GM12878 (cell line): ENCODE results near the gene PDCL3. TPM values are rescaled to one million over a fixed set of nuclear protein-coding genes. Genes with fewer than 3 reads are reported as not detected.

Source experiments
- ATAC-seq: fragments of 200-7000 bp; cut with Tn5 transposase; 3 replicates; pipeline ENCODE4 v1.9.1; 2020; ENCODE audit warnings: mild to moderate bottlenecking, moderate library complexity
- BruUV-seq: library from RNA; stranded (reverse); fragments of 400-500 nt; replicated peaks from 2 replicates; lab custom pipeline; 2021; lab: Mats Ljungman, UMichigan
- CTCF ChIA-PET: fragments of 300-600 bp; sonication (Branson Sonifier 250); formaldehyde crosslinking; extraction: SDS; loops from one replicate; lab custom pipeline; 2021; ENCODE audit warnings: inconsistent platforms; lab: Yijun Ruan, JAX
- POLR2A ChIA-PET: fragments of 350-600 bp; formaldehyde crosslinking; extraction: SDS; loops from one replicate; lab custom pipeline; 2021; ENCODE audit warnings: inconsistent platforms; lab: Charles Lee
- RAD21 ChIA-PET: fragments of 300-600 bp; sonication (Branson Sonifier 250); formaldehyde crosslinking; loops from one replicate; lab custom pipeline; 2023; ENCODE audit warnings: antibody characterized with exemption; ENCODE audit not compliant: unreplicated experiment; lab: Charles Lee
- SMC1A ChIA-PET: fragments of 300-600 bp; sonication (Branson Sonifier 250); formaldehyde crosslinking; loops from one replicate; lab custom pipeline; 2023; ENCODE audit not compliant: unreplicated experiment, uncharacterized antibody; lab: Charles Lee
- DNase-seq: peaks from one replicate; pipeline ENCODE4 v3.0.0-alpha.2; 2011; ENCODE audit warnings: low read depth, low spot score
- FAIRE-seq: peaks from 3 replicates; lab custom pipeline; 2011; peaks lifted over from hg19 to GRCh38; lab: Jason Lieb, UNC
- H2AFZ ChIP-seq: 2 replicates; pipeline ENCODE4 v1.6.0; 2011; ENCODE audit warnings: low read depth, low read length, control low read depth; ENCODE audit not compliant: control insufficient read depth
- H3K27ac ChIP-seq: 2 replicates; pipeline ENCODE4 v1.5.1; 2011; ENCODE audit warnings: control low read depth; ENCODE audit not compliant: control insufficient read depth, insufficient read depth
- H3K27me3 ChIP-seq, 2 experiments: replicated peaks in 1 of 2; 2 replicates each; pipeline versions ENCODE4 v1.6.0 to v1.6.1; 2011; ENCODE audit warnings: low read length in 1 of 2; ENCODE audit not compliant: control insufficient read depth in 2 of 2, insufficient read depth in 2 of 2
- H3K36me3 ChIP-seq, 2 experiments: 2 replicates each; pipeline ENCODE4 v1.5.1; 2011; ENCODE audit warnings: low read length in 1 of 2; ENCODE audit not compliant: control insufficient read depth in 2 of 2, insufficient read depth in 2 of 2
- H3K4me1 ChIP-seq: 2 replicates; pipeline ENCODE4 v1.6.1; 2011; ENCODE audit warnings: mild to moderate bottlenecking, low read length, moderate library complexity, mixed read lengths; ENCODE audit not compliant: control insufficient read depth, insufficient read depth
- H3K4me2 ChIP-seq: 2 replicates; pipeline ENCODE4 v1.6.0; 2011; ENCODE audit warnings: control low read depth; ENCODE audit not compliant: control insufficient read depth, insufficient read depth
- H3K4me3 ChIP-seq: fragments of 200-600 bp; sonication (generic); 2 replicates; pipeline ENCODE4 v1.5.1; 2016
- H3K79me2 ChIP-seq: 2 replicates; pipeline ENCODE4 v1.6.0; 2011; ENCODE audit warnings: low read length; ENCODE audit not compliant: control insufficient read depth, insufficient read depth
- H3K9ac ChIP-seq: 2 replicates; pipeline ENCODE4 v1.8.0; 2011; ENCODE audit warnings: low read length, control low read depth, mixed read lengths; ENCODE audit not compliant: control insufficient read depth, insufficient read depth
- H3K9me3 ChIP-seq: replicated peaks from 3 replicates; pipeline ENCODE4 v1.5.1; 2011; ENCODE audit warnings: mild to moderate bottlenecking, low read length; ENCODE audit not compliant: control insufficient read depth, insufficient read depth
- H4K20me1 ChIP-seq: 2 replicates; pipeline ENCODE4 v1.6.0; 2011; ENCODE audit not compliant: control insufficient read depth, insufficient read depth
- BCL11A ChIP-seq: IDR thresholded peaks from 2 replicates; pipeline ENCODE4 v1.6.1; 2011; ENCODE audit warnings: low read depth, low read length
- BMI1 ChIP-seq: fragments of 450-650 bp; IDR thresholded peaks from 2 replicates; pipeline ENCODE4 v1.6.1; 2016; ENCODE audit warnings: mild to moderate bottlenecking, moderate library complexity, borderline replicate concordance
- ESRRA ChIP-seq: IDR thresholded peaks from 2 replicates; pipeline ENCODE4 v1.6.1; 2012; ENCODE audit warnings: mild to moderate bottlenecking, low read length, improper control_type of control experiment
- FOS ChIP-seq: IDR thresholded peaks from 3 replicates; pipeline ENCODE4 v1.6.1; 2011; ENCODE audit warnings: borderline replicate concordance; ENCODE audit not compliant: insufficient read length; ENCODE audit errors: extremely low read depth
- POLR2AphosphoS5 ChIP-seq: IDR thresholded peaks from 2 replicates; pipeline ENCODE4 v1.6.1; 2011; ENCODE audit warnings: mild to moderate bottlenecking, low read length, inconsistent platforms
- SMAD1 ChIP-seq: fragments of 450-650 bp; IDR thresholded peaks from 2 replicates; pipeline ENCODE4 v1.6.1; 2018; ENCODE audit warnings: mild to moderate bottlenecking, low read depth; ENCODE audit not compliant: partially characterized antibody
- SP1 ChIP-seq: IDR thresholded peaks from one replicate; pipeline ENCODE4 v1.6.1; 2011; ENCODE audit warnings: low read depth, low read length
- ZBED1 ChIP-seq: IDR thresholded peaks from 2 replicates; pipeline ENCODE4 v1.6.1; 2016; ENCODE audit warnings: borderline replicate concordance
- ZNF592 ChIP-seq: fragments of 450-650 bp; IDR thresholded peaks from 2 replicates; pipeline ENCODE4 v1.6.1; 2017; ENCODE audit warnings: mild to moderate bottlenecking, moderate library complexity
- WGBS: methylation state at CpG from one replicate; pipeline ENCODE4 v1.1.6; 2016; ENCODE audit warnings: low lambda C conversion rate; ENCODE audit not compliant: insufficient replicate concordance, insufficient coverage; ENCODE audit errors: missing lambda C conversion rate; 5-methylcytosine and 5-hydroxymethylcytosine counted together
- in situ Hi-C: fragments of 300-500 bp; cut with MboI; formaldehyde crosslinking; loops from 9 replicates; pipeline ENCODE4 v1.14.3; 2018; ENCODE audit warnings: mixed read lengths
- intact Hi-C: fragments of 100-400 bp; cut with micrococcal nuclease; formaldehyde crosslinking; loops from one replicate; pipeline ENCODE4 v1.14.2; 2022; ENCODE audit not compliant: unreplicated experiment
- polyA plus RNA-seq, 11 experiments: library from polyadenylated mRNA; depleted of rRNA in 4 of 11; unstranded in 6 of 11; stranded (reverse) in 5 of 11; fragments of >200 nt; fragmentation: Nextera tagmentation in 4 of 11; fragmentation: Illumina TruSeq in 1 of 11; extraction: Ambion mirVana in 4 of 11; extraction: Trizol in 1 of 11; gene quantifications; 1 replicate in 1 of 11; 2 replicates in 10 of 11; pipeline versions ENCODE4 v1.2.1 to v1.2.3, GENCODE V29; 2011 to 2016; ENCODE audit warnings: inconsistent platforms in 2 of 11, missing spikeins in 2 of 11, low read depth in 1 of 11
- total RNA-seq, 4 experiments: library from RNA; depleted of rRNA in 3 of 4; stranded (reverse); fragments of >200 nt in 3 of 4; fragmentation: Illumina TruSeq in 1 of 4; extraction: Trizol in 1 of 4; gene quantifications; 2 replicates each; pipeline versions ENCODE4 v1.2.1 to v1.2.3, GENCODE V29; 2013 to 2021
- TF ChIP-seq, protein P1 (sequence below): fragments of 450-650 bp; conservative IDR thresholded peaks from 2 replicates; pipeline ENCODE4 v1.6.1; 2017; ENCODE audit warnings: mild to moderate bottlenecking, moderate library complexity
- TF ChIP-seq, protein P2 (sequence below): IDR thresholded peaks from 2 replicates; pipeline ENCODE4 v1.6.1; 2012; ENCODE audit warnings: mild to moderate bottlenecking, low read depth, low read length
- TF ChIP-seq, protein P3 (sequence below): IDR thresholded peaks from 2 replicates; pipeline ENCODE4 v1.6.1; 2011; ENCODE audit warnings: low read depth, mild to moderate bottlenecking, low read length, moderate library complexity, borderline replicate concordance; ENCODE audit errors: extremely low read depth

PDCL3 gene
- total and polyA plus RNA-seq, 10 of the 15 experiments (the other 5 are each of a cell fraction or from before 2014, with no cell fraction given): 22.9 to 111 (median 51.1) TPM

- TF ChIP-seq ZNF592: no peak
- TF ChIP-seq, all 136 proteins: peak for 0
Measured at GRCh38 chr2:100623033-100623715, 60.4 kb downstream of the PDCL3 start (continued).

GRCh38 chr2:100623930-100624329 is 61.1 kb downstream of the PDCL3 start:
- H4K20me1 ChIP-seq: no peaks in the 10 kb centered on the region
- ATAC-seq: no peak
- intact Hi-C loops (no loop called here), in situ Hi-C loops (no loop called here)
- SMC1A ChIA-PET: no interaction called here
- H3K4me3 ChIP-seq: no peak overlapping the region
- H3K4me2 ChIP-seq: no peak overlapping the region
- no peak for FAIRE-seq
- BruUV-seq: no TSS peak
- H2AFZ ChIP-seq: no peak overlapping the region
- no peaks in the 10 kb centered on the region; the same call in 2 of the 3 replicates for H3K9me3 ChIP-seq
- H3K79me2 ChIP-seq: no peaks in the 10 kb centered on the region
- 2% methylated on average over 2 of the region's 2 CpGs for WGBS
- no peaks in the 10 kb centered on the region for H3K4me1 ChIP-seq
- DNase-seq: no peak
- no peaks in the 10 kb centered on the region for H3K36me3 ChIP-seq
- POLR2A ChIA-PET: no interaction called here
- RAD21 ChIA-PET: no interaction called here
- no peak overlapping the region for H3K9ac ChIP-seq
- CTCF ChIA-PET: no interaction called here
- H3K27me3 ChIP-seq: peaks cover 3 to 7% of the 10 kb centered on the region in 2 experiments; a peak in 3 of 4 replicates
- H3K27ac ChIP-seq: no peak overlapping the region
- TF ChIP-seq, protein P1, sequence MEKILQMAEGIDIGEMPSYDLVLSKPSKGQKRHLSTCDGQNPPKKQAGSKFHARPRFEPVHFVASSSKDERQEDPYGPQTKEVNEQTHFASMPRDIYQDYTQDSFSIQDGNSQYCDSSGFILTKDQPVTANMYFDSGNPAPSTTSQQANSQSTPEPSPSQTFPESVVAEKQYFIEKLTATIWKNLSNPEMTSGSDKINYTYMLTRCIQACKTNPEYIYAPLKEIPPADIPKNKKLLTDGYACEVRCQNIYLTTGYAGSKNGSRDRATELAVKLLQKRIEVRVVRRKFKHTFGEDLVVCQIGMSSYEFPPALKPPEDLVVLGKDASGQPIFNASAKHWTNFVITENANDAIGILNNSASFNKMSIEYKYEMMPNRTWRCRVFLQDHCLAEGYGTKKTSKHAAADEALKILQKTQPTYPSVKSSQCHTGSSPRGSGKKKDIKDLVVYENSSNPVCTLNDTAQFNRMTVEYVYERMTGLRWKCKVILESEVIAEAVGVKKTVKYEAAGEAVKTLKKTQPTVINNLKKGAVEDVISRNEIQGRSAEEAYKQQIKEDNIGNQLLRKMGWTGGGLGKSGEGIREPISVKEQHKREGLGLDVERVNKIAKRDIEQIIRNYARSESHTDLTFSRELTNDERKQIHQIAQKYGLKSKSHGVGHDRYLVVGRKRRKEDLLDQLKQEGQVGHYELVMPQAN: no peak
- TF ChIP-seq ESRRA (no peak), ZBED1 (no peak), BMI1 (no peak), SMAD1 (no peak), FOS (no peak), POLR2AphosphoS5 (no peak), SP1 (no peak), BCL11A (no peak)
- TF ChIP-seq, protein P2, sequence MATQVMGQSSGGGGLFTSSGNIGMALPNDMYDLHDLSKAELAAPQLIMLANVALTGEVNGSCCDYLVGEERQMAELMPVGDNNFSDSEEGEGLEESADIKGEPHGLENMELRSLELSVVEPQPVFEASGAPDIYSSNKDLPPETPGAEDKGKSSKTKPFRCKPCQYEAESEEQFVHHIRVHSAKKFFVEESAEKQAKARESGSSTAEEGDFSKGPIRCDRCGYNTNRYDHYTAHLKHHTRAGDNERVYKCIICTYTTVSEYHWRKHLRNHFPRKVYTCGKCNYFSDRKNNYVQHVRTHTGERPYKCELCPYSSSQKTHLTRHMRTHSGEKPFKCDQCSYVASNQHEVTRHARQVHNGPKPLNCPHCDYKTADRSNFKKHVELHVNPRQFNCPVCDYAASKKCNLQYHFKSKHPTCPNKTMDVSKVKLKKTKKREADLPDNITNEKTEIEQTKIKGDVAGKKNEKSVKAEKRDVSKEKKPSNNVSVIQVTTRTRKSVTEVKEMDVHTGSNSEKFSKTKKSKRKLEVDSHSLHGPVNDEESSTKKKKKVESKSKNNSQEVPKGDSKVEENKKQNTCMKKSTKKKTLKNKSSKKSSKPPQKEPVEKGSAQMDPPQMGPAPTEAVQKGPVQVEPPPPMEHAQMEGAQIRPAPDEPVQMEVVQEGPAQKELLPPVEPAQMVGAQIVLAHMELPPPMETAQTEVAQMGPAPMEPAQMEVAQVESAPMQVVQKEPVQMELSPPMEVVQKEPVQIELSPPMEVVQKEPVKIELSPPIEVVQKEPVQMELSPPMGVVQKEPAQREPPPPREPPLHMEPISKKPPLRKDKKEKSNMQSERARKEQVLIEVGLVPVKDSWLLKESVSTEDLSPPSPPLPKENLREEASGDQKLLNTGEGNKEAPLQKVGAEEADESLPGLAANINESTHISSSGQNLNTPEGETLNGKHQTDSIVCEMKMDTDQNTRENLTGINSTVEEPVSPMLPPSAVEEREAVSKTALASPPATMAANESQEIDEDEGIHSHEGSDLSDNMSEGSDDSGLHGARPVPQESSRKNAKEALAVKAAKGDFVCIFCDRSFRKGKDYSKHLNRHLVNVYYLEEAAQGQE: no peak
- TF ChIP-seq, protein P3, sequence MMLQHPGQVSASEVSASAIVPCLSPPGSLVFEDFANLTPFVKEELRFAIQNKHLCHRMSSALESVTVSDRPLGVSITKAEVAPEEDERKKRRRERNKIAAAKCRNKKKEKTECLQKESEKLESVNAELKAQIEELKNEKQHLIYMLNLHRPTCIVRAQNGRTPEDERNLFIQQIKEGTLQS: no peak
